Measurements from ENCODE around the gene DMRT3.

DMRT3 gene

GRCh38 chr9:970151-970996, 6.1 kb upstream of the DMRT3 start:
- DNase-seq (ENCODE audit: low read depth in 2 of 2) = no peak

DNA sequence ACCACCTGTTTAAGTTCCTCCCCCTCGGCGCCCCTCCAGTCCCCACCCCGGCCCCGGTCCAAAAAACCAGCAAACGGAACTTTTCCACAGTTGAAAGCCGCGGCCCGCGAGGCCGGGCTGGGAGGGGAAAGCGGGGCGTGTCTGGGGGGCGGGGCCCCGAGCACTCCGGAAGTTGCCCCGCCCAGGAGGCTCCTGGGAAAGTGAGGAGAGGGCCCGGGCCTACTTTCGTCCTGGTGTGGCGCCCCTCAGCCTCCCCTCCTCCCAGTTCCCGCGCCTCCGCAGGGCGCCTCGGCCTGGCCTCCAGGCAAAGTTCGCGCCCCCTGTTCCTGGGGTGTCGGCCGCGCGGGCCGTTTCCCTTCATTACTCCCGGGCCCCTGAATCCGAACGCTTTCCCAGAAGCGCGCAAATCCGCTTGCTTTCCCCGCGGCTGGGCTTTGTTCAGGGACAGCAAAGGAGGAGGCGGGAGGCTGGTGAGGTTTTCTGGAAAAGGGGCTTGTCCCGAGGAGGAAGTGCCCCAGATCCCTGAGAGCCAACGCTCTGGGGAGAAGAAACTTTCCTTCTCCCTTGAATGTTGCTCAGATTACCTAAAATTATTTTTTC, 4.5 kb upstream of the DMRT3 start:
- DNase-seq (ENCODE audit: low read depth in 2 of 2) = no peak

DNA sequence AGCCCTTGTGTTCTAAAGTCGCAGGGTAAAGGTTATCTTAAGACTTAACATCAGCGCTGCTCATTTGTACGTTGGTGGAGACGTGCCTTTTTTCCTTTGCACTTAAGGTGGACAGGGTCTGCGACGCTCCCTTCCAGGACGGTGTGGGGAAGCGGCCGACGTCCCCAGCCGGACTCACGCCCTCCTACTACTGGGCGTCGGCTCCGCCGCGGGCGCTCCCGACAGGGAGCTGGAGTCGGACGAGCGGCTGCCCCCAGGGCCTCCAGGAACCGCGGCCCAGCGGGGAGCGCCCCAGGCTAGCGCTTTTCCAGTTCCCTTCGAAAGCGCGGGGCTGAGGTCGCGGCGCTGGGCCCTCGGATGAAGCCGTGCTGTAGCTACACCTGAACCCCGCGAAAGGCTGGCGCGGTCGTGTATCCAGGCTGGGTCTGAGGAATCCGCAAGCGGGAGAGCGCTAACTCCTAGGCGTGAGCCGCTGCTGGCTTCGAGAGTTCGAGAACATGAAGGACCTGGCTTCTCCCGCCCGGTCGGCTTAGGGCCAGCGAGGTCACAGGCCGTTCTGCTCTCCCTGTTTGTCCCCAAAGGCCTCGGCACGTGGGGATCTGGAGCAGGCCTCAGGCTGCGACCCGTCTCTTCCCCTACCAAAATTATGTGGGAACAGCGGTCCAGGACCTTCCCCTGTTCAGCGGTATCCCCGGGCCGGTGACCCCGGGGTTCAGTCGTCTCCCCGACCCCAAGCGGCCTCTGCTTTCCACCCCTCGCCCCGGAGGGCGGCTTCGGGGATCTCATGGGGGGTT, 3.8 kb upstream of the DMRT3 start:
- DNase-seq (ENCODE audit: low read depth in 2 of 2) = no peak

DNA sequence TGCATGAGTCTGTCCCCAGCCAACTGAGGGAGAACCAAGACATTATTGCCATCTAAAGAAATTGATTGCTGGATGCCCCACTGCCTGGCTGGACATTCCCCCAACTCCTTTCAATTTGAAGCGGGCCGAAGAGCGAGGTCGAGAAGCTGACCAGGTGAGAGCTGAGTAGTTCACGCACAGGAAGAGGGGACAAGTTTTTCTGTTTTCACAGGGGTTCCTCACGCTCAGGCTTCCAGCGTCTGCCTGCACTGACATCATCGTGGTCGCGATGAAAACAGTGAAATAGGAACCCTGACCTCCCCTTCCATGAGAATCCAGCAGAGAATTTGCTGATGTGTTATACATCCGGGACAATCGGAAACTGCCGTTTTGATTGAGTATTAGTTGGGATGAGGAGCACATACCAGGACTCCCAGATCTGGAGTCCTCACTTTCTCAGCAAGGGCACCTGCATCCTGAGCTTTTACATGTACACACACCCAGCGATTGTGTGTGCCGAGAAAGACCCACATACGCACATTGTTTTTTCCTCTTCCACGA, 3.1 kb upstream of the DMRT3 start:
- no peak for DNase-seq (ENCODE audit: low read depth in 2 of 2)

- no peak for DNase-seq (ENCODE audit: low read depth in 2 of 2)
These were observed 2.1 kb upstream of the DMRT3 start for GRCh38 chr9:974031-974995.

- no peak for DNase-seq (ENCODE audit: low read depth in 2 of 2)
These were observed 1.3 kb upstream of the DMRT3 start for GRCh38 chr9:974996-975739.

DNA sequence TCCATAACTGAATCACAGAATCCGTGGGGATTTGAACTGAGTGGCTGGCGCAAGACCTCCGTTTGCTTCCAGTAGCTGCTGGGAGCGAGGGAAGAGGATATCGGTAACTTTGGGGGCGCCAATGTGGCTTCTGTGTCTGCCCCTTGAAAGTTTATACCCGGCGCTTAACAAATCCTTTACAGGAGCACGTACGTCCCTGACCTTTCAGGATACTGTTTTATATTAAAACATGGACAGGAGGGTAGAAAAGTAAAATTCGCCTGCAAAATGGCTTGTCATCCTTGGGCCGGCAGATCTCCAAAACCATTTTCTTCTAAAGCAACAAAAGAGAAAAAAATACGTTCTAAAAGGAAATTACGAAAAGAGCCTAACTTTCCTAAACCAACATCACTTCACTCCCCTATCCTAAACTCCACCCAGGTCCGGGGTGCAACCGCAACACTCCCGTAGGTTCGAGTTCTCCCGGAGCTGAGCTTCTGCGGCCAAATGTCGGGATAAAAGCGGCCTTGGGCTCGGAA, 656 bp upstream of the DMRT3 start:
- DNase-seq (ENCODE audit: low read depth in 2 of 2) = no peak

- DNase-seq (ENCODE audit: low read depth in 2 of 2) = no peak
These were observed 735 bp downstream of the DMRT3 start for GRCh38 chr9:976943-977837.

DNA sequence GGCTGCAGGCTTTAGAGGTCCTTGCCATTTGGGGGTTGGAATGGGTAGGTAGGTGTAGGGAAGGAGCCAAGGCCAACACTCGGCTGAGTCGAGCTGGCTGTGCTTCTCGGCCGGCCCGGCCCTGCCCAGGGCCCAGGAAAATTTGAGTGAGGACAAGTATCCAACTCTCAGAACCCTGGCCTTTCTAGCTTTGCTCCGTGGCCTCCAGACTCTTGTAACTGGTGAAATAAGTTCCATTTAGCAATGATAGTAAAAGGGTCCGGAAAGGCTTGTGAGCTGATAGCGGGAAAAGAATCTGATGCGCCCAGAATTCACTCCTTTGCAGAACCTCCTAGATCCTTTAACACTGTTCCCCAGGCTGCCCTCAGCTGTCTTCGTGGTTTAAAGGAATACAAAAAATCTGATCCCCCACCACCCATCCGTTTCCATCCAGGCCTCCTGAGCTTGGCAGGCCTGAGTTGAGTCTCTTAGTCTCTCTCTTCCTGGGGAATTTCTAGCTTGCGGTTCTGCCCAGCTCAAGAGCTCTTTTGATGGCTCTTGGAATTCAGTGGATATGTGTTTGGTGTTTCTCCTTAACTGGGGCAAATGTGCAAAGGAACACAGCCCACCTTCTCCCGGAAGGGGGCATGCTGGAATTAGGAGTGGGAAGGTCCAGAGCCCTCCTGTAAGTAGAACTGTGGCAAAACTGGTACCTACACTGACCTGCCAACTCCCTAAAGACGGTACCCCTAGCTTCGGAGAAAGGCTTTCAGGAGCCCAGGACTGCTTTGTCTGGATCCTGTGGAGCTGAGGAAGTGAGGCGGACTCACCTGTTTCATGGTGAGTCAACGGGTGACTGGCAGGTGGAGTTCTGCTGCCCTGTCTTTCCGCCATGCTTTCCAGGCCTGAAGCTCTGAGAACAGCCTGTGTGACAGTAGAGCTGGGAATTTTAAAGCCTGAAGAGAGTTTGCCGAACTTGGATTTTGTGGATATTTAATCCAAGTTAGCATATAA, 1.7 kb downstream of the DMRT3 start:
- DNase-seq (ENCODE audit: low read depth in 2 of 2) = no peak

- DNase-seq (ENCODE audit: low read depth in 2 of 2) = no peak
These were observed 3.5 kb downstream of the DMRT3 start for GRCh38 chr9:979983-980382.

- no peak for DNase-seq (ENCODE audit: low read depth in 2 of 2)
These were observed 4.2 kb downstream of the DMRT3 start for GRCh38 chr9:980640-981039.

GRCh38 chr9:981491-981898, 5.0 kb downstream of the DMRT3 start:
- DNase-seq (ENCODE audit: low read depth in 2 of 2) = no peak

- no peak for DNase-seq (ENCODE audit: low read depth in 2 of 2)
These were observed 6.2 kb downstream of the DMRT3 start for GRCh38 chr9:982394-983230.

DNA sequence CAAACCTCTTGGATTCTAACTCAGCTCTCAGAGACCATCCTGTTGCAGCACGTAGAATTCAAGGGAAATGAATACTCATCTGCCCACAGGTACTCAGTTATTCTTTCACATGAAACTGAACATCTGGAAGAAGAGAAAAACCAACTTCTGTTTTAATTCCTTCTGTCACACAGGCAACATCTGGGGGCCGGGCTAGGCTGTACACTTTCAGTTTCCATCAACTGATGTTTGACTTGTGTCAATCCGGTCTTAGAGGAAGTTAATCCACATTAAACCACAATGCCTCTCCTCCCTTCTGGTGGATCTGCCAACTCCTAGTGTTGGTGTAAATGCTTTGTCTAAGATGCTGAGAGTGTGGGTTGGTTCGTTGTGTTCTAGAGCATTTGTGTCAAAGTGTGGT, 17.6 kb downstream of the DMRT3 start:
- DNase-seq (ENCODE audit: low read depth in 2 of 2) = no peak

DNA sequence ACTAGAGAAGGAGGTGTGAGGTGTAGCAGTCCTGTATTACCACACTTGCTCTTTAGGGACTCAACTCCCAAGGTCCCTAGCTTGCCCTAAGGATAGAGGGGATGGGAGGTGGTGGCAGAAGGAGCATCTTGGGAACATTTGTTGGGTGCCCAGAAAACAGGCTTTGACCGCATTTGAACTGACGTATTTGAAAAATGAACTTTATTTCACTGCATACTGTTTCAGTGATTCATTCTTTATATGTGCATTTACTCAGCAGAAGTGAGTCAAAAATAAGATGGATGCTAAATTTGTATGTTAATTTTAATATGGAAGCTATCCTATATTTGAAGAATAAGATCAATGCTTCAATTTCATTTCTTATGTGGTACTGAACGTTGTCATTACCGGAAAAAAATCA, 18.7 kb downstream of the DMRT3 start:
- DNase-seq (ENCODE audit: low read depth in 2 of 2) = no peak

- no peak for DNase-seq (ENCODE audit: low read depth in 2 of 2)
These were observed 19.3 kb downstream of the DMRT3 start for GRCh38 chr9:995781-996180.

Data from stimulated activated CD8-positive, alpha-beta memory T cell treated with anti-CD3 and anti-CD28 coated beads, Interleukin-15, amount 100 ng/mL, for 48 hours (primary cell).